ENCODE measurements around the gene JUNB.

JUNB gene

GRCh38 chr19:12840091-12841079 is 49.1 kb downstream of the JUNB start:
- DNase-seq (no peak), ATAC-seq (replicated peaks) (no peak)
- Mint-ChIP-seq H3K4me3 (peak overlapping the region in 1 of 2 donors; percentile 34), H3K27me3 (peaks cover 82 to 86% of the 10 kb centered on the region in 2 donors), H3K9me3 (no peaks in the 10 kb centered on the region), H3K36me3 (ENCODE audit: insufficient read depth) (peaks cover 2% of the 10 kb centered on the region), H3K4me1 (ENCODE audit: low read depth in 2 of 2) (peaks cover 18 to 20% of the 10 kb centered on the region in 2 donors), H3K27ac (no peak overlapping the region)

DNA sequence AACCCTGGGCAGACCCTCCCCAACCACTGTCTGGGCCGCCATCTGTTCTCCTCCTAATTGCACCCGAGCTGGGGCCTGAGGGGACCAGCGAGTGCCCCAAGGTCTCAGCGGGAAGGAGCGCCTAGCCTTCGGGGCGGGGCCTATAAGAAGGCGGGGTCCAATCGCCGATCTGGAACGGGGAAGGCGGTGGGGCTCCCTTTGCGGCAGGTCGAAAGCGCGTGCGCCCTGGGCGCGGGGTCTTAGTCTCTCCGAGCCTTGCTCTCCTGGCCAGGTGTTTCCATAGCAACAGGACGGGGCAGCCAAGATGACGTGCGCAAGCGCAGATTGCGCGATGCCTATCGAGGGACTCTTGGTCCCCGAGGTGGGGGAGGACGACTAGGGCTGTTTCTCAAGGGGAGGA is 49.8 kb downstream of the JUNB start:
- no peak overlapping the region for H3K27ac Mint-ChIP-seq
- no peaks in the 10 kb centered on the region for H3K9me3 Mint-ChIP-seq
- peaks cover 83% of the 10 kb centered on the region in 2 donors for H3K27me3 Mint-ChIP-seq
- peaks cover 18 to 20% of the 10 kb centered on the region in 2 donors for H3K4me1 Mint-ChIP-seq (ENCODE audit: low read depth in 2 of 2)
- H3K36me3 Mint-ChIP-seq (ENCODE audit: insufficient read depth): peaks cover 2% of the 10 kb centered on the region
- peak overlapping the region in 1 of 2 donors; percentile 34 for H3K4me3 Mint-ChIP-seq
- no peak for ATAC-seq (replicated peaks)
- DNase-seq: no peak

DNA sequence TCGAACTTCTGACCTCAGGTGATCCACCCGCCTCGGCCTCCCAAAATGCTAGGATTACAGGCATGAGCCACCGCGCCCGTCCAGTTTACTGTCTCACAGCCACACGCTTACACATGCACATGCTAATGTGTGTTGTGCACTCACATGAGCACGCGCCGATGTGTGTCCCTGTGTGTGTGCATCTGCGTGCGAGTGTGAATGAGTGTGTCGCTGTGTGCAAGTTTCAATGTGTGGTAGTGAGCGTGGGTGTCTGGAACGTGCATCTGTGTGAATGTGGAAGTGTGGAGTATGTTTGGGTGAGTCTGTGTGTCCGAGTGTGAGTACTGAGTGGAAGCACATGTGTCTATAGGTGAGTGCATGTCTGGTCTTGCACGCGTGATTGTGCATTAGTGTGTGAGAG is 51.2 kb downstream of the JUNB start:
- no peak for ATAC-seq (replicated peaks)
- no peak for DNase-seq
- Mint-ChIP-seq H3K4me3 (no peak overlapping the region), H3K9me3 (no peaks in the 10 kb centered on the region), H3K36me3 (ENCODE audit: insufficient read depth) (peaks cover 2% of the 10 kb centered on the region), H3K27ac (no peak overlapping the region), H3K27me3 (peaks cover 74 to 75% of the 10 kb centered on the region in 2 donors), H3K4me1 (ENCODE audit: low read depth in 2 of 2) (peaks cover 20 to 22% of the 10 kb centered on the region in 2 donors)

Measured in effector memory CD8-positive, alpha-beta T cell (primary cell).